ENCODE data around the gene CACNG4.

CACNG4 gene

GRCh38 chr17:66986659-66987058 is 22.2 kb downstream of the CACNG4 start:
- H4K20me1 ChIP-seq (ENCODE audit: insufficient read depth, low read length, poor library complexity, severe bottlenecking): no peaks in the 10 kb centered on the region
- H3K9ac ChIP-seq (ENCODE audit: low read depth, low read length, poor library complexity, severe bottlenecking): no peak overlapping the region
- H3F3A ChIP-seq (ENCODE audit: low read depth): no peaks in the 10 kb centered on the region
- no peaks in the 10 kb centered on the region for H3K27me3 ChIP-seq (ENCODE audit: insufficient read depth, low read length, poor library complexity, severe bottlenecking)
- H3K4me3 ChIP-seq (ENCODE audit: low read length, poor library complexity, severe bottlenecking): no peak overlapping the region
- no peaks in the 10 kb centered on the region for H3K9me3 ChIP-seq (ENCODE audit: insufficient read depth, low read depth, low read length)
- H3K79me2 ChIP-seq (ENCODE audit: insufficient read depth, low read length): no peaks in the 10 kb centered on the region
- no peaks in the 10 kb centered on the region for H3K4me1 ChIP-seq (ENCODE audit: insufficient read depth, low read length, poor library complexity, severe bottlenecking)
- no peak overlapping the region for H2AFZ ChIP-seq (ENCODE audit: low read length)
- TF ChIP-seq CTCF (conservative IDR thresholded peaks at IDR 0.05; ENCODE audit: low read length): no peak
- TF ChIP-seq EZH2phosphoT487 (IDR thresholded peaks at IDR 0.05; ENCODE audit: borderline replicate concordance): no peak
- no peak overlapping the region for H3K4me2 ChIP-seq (ENCODE audit: low read depth, low read length, poor library complexity, severe bottlenecking)
- no peaks in the 10 kb centered on the region for H3K9me2 ChIP-seq (replicated peaks; ENCODE audit: low read depth, low read length)
- no peaks in the 10 kb centered on the region for H3K36me3 ChIP-seq (ENCODE audit: insufficient read depth, low read length)

- Histone ChIP-seq H3K4me2 (ENCODE audit: low read depth, low read length, poor library complexity, severe bottlenecking) (no peak overlapping the region), H3K4me3 (ENCODE audit: low read length, poor library complexity, severe bottlenecking) (no peak overlapping the region), H3K9me3 (ENCODE audit: insufficient read depth, low read depth, low read length) (no peaks in the 10 kb centered on the region), H2AFZ (ENCODE audit: low read length) (no peak overlapping the region), H3K36me3 (ENCODE audit: insufficient read depth, low read length) (no peaks in the 10 kb centered on the region), H3K4me1 (ENCODE audit: insufficient read depth, low read length, poor library complexity, severe bottlenecking) (no peaks in the 10 kb centered on the region), H3K79me2 (ENCODE audit: insufficient read depth, low read length) (no peaks in the 10 kb centered on the region), H3K27me3 (ENCODE audit: insufficient read depth, low read length, poor library complexity, severe bottlenecking) (no peaks in the 10 kb centered on the region), H3K9ac (ENCODE audit: low read depth, low read length, poor library complexity, severe bottlenecking) (no peak overlapping the region), H3K9me2 (replicated peaks; ENCODE audit: low read depth, low read length) (no peaks in the 10 kb centered on the region), H4K20me1 (ENCODE audit: insufficient read depth, low read length, poor library complexity, severe bottlenecking) (no peaks in the 10 kb centered on the region), H3F3A (ENCODE audit: low read depth) (no peaks in the 10 kb centered on the region)
- TF ChIP-seq EZH2phosphoT487 (IDR thresholded peaks at IDR 0.05; ENCODE audit: borderline replicate concordance) (no peak), CTCF (conservative IDR thresholded peaks at IDR 0.05; ENCODE audit: low read length) (no peak)
These were observed 22.6 kb downstream of the CACNG4 start for GRCh38 chr17:66987059-66987616.

- Histone ChIP-seq H2AFZ (ENCODE audit: low read length) (no peak overlapping the region), H3K79me2 (ENCODE audit: insufficient read depth, low read length) (no peaks in the 10 kb centered on the region), H3K36me3 (ENCODE audit: insufficient read depth, low read length) (no peaks in the 10 kb centered on the region), H3F3A (ENCODE audit: low read depth) (no peaks in the 10 kb centered on the region), H3K4me1 (ENCODE audit: insufficient read depth, low read length, poor library complexity, severe bottlenecking) (no peaks in the 10 kb centered on the region), H3K9ac (ENCODE audit: low read depth, low read length, poor library complexity, severe bottlenecking) (no peak overlapping the region), H3K9me2 (replicated peaks; ENCODE audit: low read depth, low read length) (no peaks in the 10 kb centered on the region), H3K4me2 (ENCODE audit: low read depth, low read length, poor library complexity, severe bottlenecking) (no peak overlapping the region), H3K4me3 (ENCODE audit: low read length, poor library complexity, severe bottlenecking) (no peak overlapping the region), H3K9me3 (ENCODE audit: insufficient read depth, low read depth, low read length) (no peaks in the 10 kb centered on the region), H3K27me3 (ENCODE audit: insufficient read depth, low read length, poor library complexity, severe bottlenecking) (no peaks in the 10 kb centered on the region), H4K20me1 (ENCODE audit: insufficient read depth, low read length, poor library complexity, severe bottlenecking) (no peaks in the 10 kb centered on the region)
- TF ChIP-seq EZH2phosphoT487 (IDR thresholded peaks at IDR 0.05; ENCODE audit: borderline replicate concordance): no peak
- no peak for TF ChIP-seq CTCF (conservative IDR thresholded peaks at IDR 0.05; ENCODE audit: low read length)
These were observed 23.7 kb downstream of the CACNG4 start for GRCh38 chr17:66988069-66988798.
